RWPE1 (cell line): ENCODE measurements around the gene PRELID2.

Experiments used
- CTCF ChIA-PET: fragments of 350-600 bp; sonication (Branson Sonifier 250); formaldehyde crosslinking; extraction: SDS; loops from one replicate; lab custom pipeline; 2021; lab: Yijun Ruan, JAX
- POLR2A ChIA-PET: fragments of 400-600 bp; formaldehyde crosslinking; extraction: SDS; loops from one replicate; lab custom pipeline; 2020; ENCODE audit warnings: antibody characterized with exemption; ENCODE audit not compliant: low non-redundant PET; lab: Yijun Ruan, JAX
- DNase-seq: peaks from one replicate; pipeline ENCODE4 v3.0.0; 2012; ENCODE audit warnings: low spot score
- H3K27ac ChIP-seq: fragments of 450-650 bp; 2 replicates; pipeline ENCODE4 v1.5.1; 2017
- CTCF ChIP-seq: fragments of 450-650 bp; conservative IDR thresholded peaks from 2 replicates; pipeline ENCODE4 v1.5.1; 2017; ENCODE audit warnings: low read depth, mild to moderate bottlenecking

The PRELID2 gene

GRCh38 chr5:145778144-145778900, 56.8 kb downstream of the PRELID2 start:
- no peak for TF ChIP-seq CTCF
- H3K27ac ChIP-seq = no peak overlapping the region
- DNase-seq = no peak
- ChIA-PET POLR2A (no interaction called here), CTCF (interaction anchor here (0.6 kb wide), 1 partner anchor 231 kb away, joined by 3 read pairs; no protein-coding TSS in a partner anchor)

- TF ChIP-seq CTCF = no peak
- CTCF ChIA-PET = interaction anchor here (0.6 kb wide), 1 partner anchor 230 kb away, joined by 3 read pairs; no protein-coding TSS in a partner anchor
- DNase-seq = no peak
- H3K27ac ChIP-seq = no peak overlapping the region; the same call in 1 of the 2 replicates
- POLR2A ChIA-PET = no interaction called here
Measured at GRCh38 chr5:145777445-145778063, 57.6 kb downstream of the PRELID2 start.

- CTCF ChIA-PET = interaction anchor here (0.7 kb wide), 1 partner anchor 90 kb away, joined by 3 read pairs; no protein-coding TSS in a partner anchor
- no peak for TF ChIP-seq CTCF
- H3K27ac ChIP-seq = no peak overlapping the region; the same call in 1 of the 2 replicates
- POLR2A ChIA-PET = no interaction called here
- DNase-seq = no peak
Measured at GRCh38 chr5:145776886-145777285, 58.3 kb downstream of the PRELID2 start.

GRCh38 chr5:145775893-145776444, 59.2 kb downstream of the PRELID2 start:
- ChIA-PET POLR2A (no interaction called here), CTCF (interaction anchor here (0.6 kb wide), 1 partner anchor 918 kb away, joined by 3 read pairs; no protein-coding TSS in a partner anchor)
- H3K27ac ChIP-seq = no peak overlapping the region
- TF ChIP-seq CTCF = no peak
- DNase-seq = peak; percentile 89

GRCh38 chr5:145775411-145775810, 59.7 kb downstream of the PRELID2 start:
- no peak overlapping the region for H3K27ac ChIP-seq
- no peak for DNase-seq
- ChIA-PET POLR2A (no interaction called here), CTCF (no interaction called here)
- no peak for TF ChIP-seq CTCF

- CTCF ChIA-PET = interaction anchor here (0.6 kb wide), 1 partner anchor 142 kb away, joined by 3 read pairs; no protein-coding TSS in a partner anchor
Measured at GRCh38 chr5:145774442-145774841, 60.7 kb downstream of the PRELID2 start.

More at GRCh38 chr5:145774442-145774841, 60.7 kb downstream of the PRELID2 start:
- DNase-seq = no peak
- no peak for TF ChIP-seq CTCF
- POLR2A ChIA-PET = no interaction called here
- no peak overlapping the region for H3K27ac ChIP-seq
